Astrocyte (in vitro differentiated cells and primary cell): ENCODE results near the gene GUCY2D.

ENCODE experiments used
- CTCF ChIP-seq: IDR thresholded peaks from 2 replicates; pipeline ENCODE4 v1.5.1; 2011; ENCODE audit warnings: low read depth, mild to moderate bottlenecking, inconsistent platforms, low read length, moderate library complexity; ENCODE audit not compliant: insufficient read depth
- EZH2 ChIP-seq: IDR thresholded peaks from 2 replicates; pipeline ENCODE4 v1.6.1; 2012; ENCODE audit warnings: mild to moderate bottlenecking, low read length, inconsistent platforms; ENCODE audit not compliant: insufficient read depth

GRCh38 chr17:7969433-7969832 lies 33.0 kb upstream of the GUCY2D start:
- TF ChIP-seq CTCF (no peak), EZH2 (no peak)
